HG03565 (cell line): Measurements from ENCODE around the gene MAML3.

Experiments
- ATAC-seq: cut with Tn5 transposase; IDR thresholded peaks from one replicate; pipeline ENCODE4 v1.9.1; 2021; ENCODE audit warnings: mild to moderate bottlenecking, moderate library complexity; ENCODE audit not compliant: unreplicated experiment

Gene MAML3

GRCh38 chr4:140127422-140127821 is 26.6 kb downstream of the MAML3 start:
- ATAC-seq, result no peak

GRCh38 chr4:140126261-140126660 is 27.7 kb downstream of the MAML3 start:
- no peak for ATAC-seq

GRCh38 chr4:140125374-140125773 is 28.6 kb downstream of the MAML3 start:
- ATAC-seq, result no peak

GRCh38 chr4:140123666-140124377 is 30.2 kb downstream of the MAML3 start:
- ATAC-seq, result no peak

- ATAC-seq, result no peak
These were observed 31.1 kb downstream of the MAML3 start for GRCh38 chr4:140122891-140123290.

- no peak for ATAC-seq
These were observed 32.3 kb downstream of the MAML3 start for GRCh38 chr4:140121646-140122045.

- no peak for ATAC-seq
These were observed 34.9 kb downstream of the MAML3 start for GRCh38 chr4:140118931-140119640.

GRCh38 chr4:140117947-140118346 is 36.0 kb downstream of the MAML3 start:
- no peak for ATAC-seq

GRCh38 chr4:140116442-140117104 is 37.4 kb downstream of the MAML3 start:
- ATAC-seq, result no peak

GRCh38 chr4:140115140-140115539 is 38.8 kb downstream of the MAML3 start:
- peak; percentile 61 for ATAC-seq

- no peak for ATAC-seq
These were observed 40.3 kb downstream of the MAML3 start for GRCh38 chr4:140113653-140114052.

GRCh38 chr4:140112576-140112975 is 41.4 kb downstream of the MAML3 start:
- no peak for ATAC-seq

- no peak for ATAC-seq
These were observed 42.7 kb downstream of the MAML3 start for GRCh38 chr4:140111256-140111655.

GRCh38 chr4:140110542-140111215 is 43.3 kb downstream of the MAML3 start:
- ATAC-seq, result no peak

GRCh38 chr4:140109737-140110136 is 44.2 kb downstream of the MAML3 start:
- ATAC-seq, result no peak

GRCh38 chr4:140109292-140109691 is 44.7 kb downstream of the MAML3 start:
- ATAC-seq, result no peak

- no peak for ATAC-seq
These were observed 45.2 kb downstream of the MAML3 start for GRCh38 chr4:140108713-140109230.

- ATAC-seq, result no peak
These were observed 45.7 kb downstream of the MAML3 start for GRCh38 chr4:140108243-140108642.

GRCh38 chr4:140106289-140106844 is 47.6 kb downstream of the MAML3 start:
- ATAC-seq, result no peak

- ATAC-seq, result no peak
These were observed 48.5 kb downstream of the MAML3 start for GRCh38 chr4:140105436-140105835.

- peak; percentile 83 for ATAC-seq
These were observed 50.3 kb downstream of the MAML3 start for GRCh38 chr4:140103676-140104075.
